Progenitor cell of endocrine pancreas (in vitro differentiated cells): ENCODE results near the gene CDKN3. TPM values are rescaled to one million over a fixed set of nuclear protein-coding genes. Genes with fewer than 3 reads are reported as not detected.

ENCODE experiments used
- DNase-seq: peaks from one replicate; pipeline ENCODE4 v3.0.0; 2021; ENCODE audit warnings: low spot score; ENCODE audit not compliant: unreplicated experiment
- H3K27ac Mint-ChIP-seq: 2 replicates; pipeline ENCODE4 v1.8.0; 2021; ENCODE audit warnings: mild to moderate bottlenecking, moderate library complexity, mixed read lengths
- H3K27me3 Mint-ChIP-seq: 2 replicates; pipeline ENCODE4 v1.8.0; 2021; ENCODE audit warnings: mixed read lengths
- H3K36me3 Mint-ChIP-seq: 2 replicates; pipeline ENCODE4 v1.8.0; 2022; ENCODE audit warnings: mixed read lengths; ENCODE audit not compliant: insufficient read depth
- H3K4me1 Mint-ChIP-seq: 2 replicates; pipeline ENCODE4 v1.8.0; 2021; ENCODE audit warnings: low read depth, mixed read lengths
- H3K4me3 Mint-ChIP-seq: 2 replicates; pipeline ENCODE4 v1.8.0; 2021; ENCODE audit warnings: low read depth, mild to moderate bottlenecking, moderate library complexity, mixed read lengths
- H3K9me3 Mint-ChIP-seq: 2 replicates; pipeline ENCODE4 v1.8.0; 2021; ENCODE audit warnings: low read depth, mixed read lengths
- CTCF ChIP-seq: fragments of 200-600 bp; sonication (generic); IDR thresholded peaks from one replicate; pipeline ENCODE4 v1.5.0; 2021; ENCODE audit warnings: antibody characterized with exemption, mild to moderate bottlenecking; ENCODE audit not compliant: unreplicated experiment
- total RNA-seq: library from RNA; stranded (reverse); gene quantifications from 2 replicates; pipeline ENCODE4 v1.2.1, GENCODE V29; 2021

Gene CDKN3
- total RNA-seq, 1 donor from 2014 or later: 20.5 TPM

GRCh38 chr14:54349713-54350112 is 47.1 kb upstream of the CDKN3 start:
- Mint-ChIP-seq H3K36me3 (peaks cover 7% of the 10 kb centered on the region), H3K27me3 (no peaks in the 10 kb centered on the region), H3K27ac (no peak overlapping the region), H3K4me1 (peaks cover 22% of the 10 kb centered on the region), H3K9me3 (peaks cover 5% of the 10 kb centered on the region), H3K4me3 (no peak overlapping the region)
- TF ChIP-seq CTCF: no peak
- no peak for DNase-seq

- Mint-ChIP-seq H3K36me3 (peaks cover 7% of the 10 kb centered on the region), H3K4me3 (no peak overlapping the region), H3K9me3 (peaks cover 5% of the 10 kb centered on the region), H3K4me1 (peaks cover 24% of the 10 kb centered on the region), H3K27ac (no peak overlapping the region), H3K27me3 (no peaks in the 10 kb centered on the region)
- no peak for TF ChIP-seq CTCF
- no peak for DNase-seq
Measured at GRCh38 chr14:54350203-54350602, 46.6 kb upstream of the CDKN3 start.

DNA sequence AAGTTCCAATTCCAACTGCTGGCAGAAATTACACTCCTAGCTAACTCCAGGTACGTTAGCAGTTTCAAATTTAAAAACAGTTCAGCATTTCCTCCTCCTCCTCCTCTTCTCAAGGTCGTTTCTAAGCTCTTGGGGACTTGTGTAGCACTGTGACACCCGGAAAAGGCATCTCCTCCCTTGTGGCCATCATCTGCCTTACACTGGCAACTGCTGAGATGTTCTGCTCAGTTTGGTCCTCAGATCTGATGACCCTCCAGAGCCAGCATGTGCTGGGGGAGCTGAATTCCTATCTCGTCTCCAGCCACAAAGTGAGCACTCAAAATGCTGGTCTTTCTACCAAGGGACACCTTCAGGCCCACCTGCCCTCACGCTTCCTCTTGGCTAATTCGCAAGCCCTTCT is 43.5 kb upstream of the CDKN3 start:
- peaks cover 7% of the 10 kb centered on the region for H3K36me3 Mint-ChIP-seq
- no peak for TF ChIP-seq CTCF
- DNase-seq: no peak
- no peak overlapping the region for H3K4me3 Mint-ChIP-seq
- H3K9me3 Mint-ChIP-seq: peaks cover 5% of the 10 kb centered on the region
- H3K27me3 Mint-ChIP-seq: no peaks in the 10 kb centered on the region
- H3K4me1 Mint-ChIP-seq: peaks cover 29% of the 10 kb centered on the region
- H3K27ac Mint-ChIP-seq: peak overlapping the region; percentile 98

DNA sequence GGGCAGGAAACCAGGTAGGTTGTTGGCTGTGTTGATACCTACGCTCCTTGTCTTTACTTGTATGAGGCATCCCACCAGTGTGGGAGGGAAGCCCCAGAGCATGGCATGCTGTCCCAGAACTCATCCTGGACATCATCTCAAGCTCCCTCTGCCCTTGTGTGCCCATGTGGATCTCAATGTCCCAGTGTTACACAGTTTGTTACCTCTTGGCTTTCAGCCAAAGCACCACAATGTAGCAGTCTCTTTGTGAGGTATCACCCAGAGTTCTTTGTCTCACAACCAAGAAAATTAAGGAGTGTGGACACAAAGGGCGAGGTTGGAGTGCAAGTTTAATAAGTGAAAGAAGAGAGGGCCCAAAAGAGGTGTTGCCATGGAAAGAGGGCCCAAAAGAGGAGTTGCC is 43.1 kb upstream of the CDKN3 start:
- H3K9me3 Mint-ChIP-seq: peaks cover 5% of the 10 kb centered on the region
- H3K4me1 Mint-ChIP-seq: peaks cover 29% of the 10 kb centered on the region
- H3K27ac Mint-ChIP-seq: peak overlapping the region; percentile 98
- no peak overlapping the region for H3K4me3 Mint-ChIP-seq
- peaks cover 7% of the 10 kb centered on the region for H3K36me3 Mint-ChIP-seq
- no peak for DNase-seq
- no peak for TF ChIP-seq CTCF
- no peaks in the 10 kb centered on the region for H3K27me3 Mint-ChIP-seq

- TF ChIP-seq CTCF: no peak
- peaks cover 5% of the 10 kb centered on the region for H3K9me3 Mint-ChIP-seq
- H3K36me3 Mint-ChIP-seq: peaks cover 7% of the 10 kb centered on the region
- peak overlapping the region; percentile 98 for H3K27ac Mint-ChIP-seq
- no peaks in the 10 kb centered on the region for H3K27me3 Mint-ChIP-seq
- H3K4me3 Mint-ChIP-seq: no peak overlapping the region
- H3K4me1 Mint-ChIP-seq: peaks cover 29% of the 10 kb centered on the region
- DNase-seq: peak; percentile 18
Measured at GRCh38 chr14:54354096-54354495, 42.7 kb upstream of the CDKN3 start.
